Measurements from ENCODE around the gene MYRF.

Gene MYRF

GRCh38 chr11:61739413-61739812, 13.0 kb upstream of the MYRF start:
- DNase-seq (ENCODE audit: low spot score), result no peak

GRCh38 chr11:61739966-61740365, 12.5 kb upstream of the MYRF start:
- no peak for DNase-seq (ENCODE audit: low spot score)

GRCh38 chr11:61742391-61742790, 10.0 kb upstream of the MYRF start:
- no peak for DNase-seq (ENCODE audit: low spot score)

- DNase-seq (ENCODE audit: low spot score), result no peak
These were observed 8.8 kb upstream of the MYRF start for GRCh38 chr11:61743486-61744095.

- no peak for DNase-seq (ENCODE audit: low spot score)
These were observed 8.3 kb upstream of the MYRF start for GRCh38 chr11:61744181-61744580.

GRCh38 chr11:61744609-61745156, 7.8 kb upstream of the MYRF start:
- no peak for DNase-seq (ENCODE audit: low spot score)

- no peak for DNase-seq (ENCODE audit: low spot score)
These were observed 6.5 kb upstream of the MYRF start for GRCh38 chr11:61745781-61746441.

- DNase-seq (ENCODE audit: low spot score), result no peak
These were observed 5.8 kb upstream of the MYRF start for GRCh38 chr11:61746442-61747191.

GRCh38 chr11:61747192-61747966, 5.1 kb upstream of the MYRF start:
- peak; percentile 91 for DNase-seq (ENCODE audit: low spot score)

GRCh38 chr11:61747967-61748285, 4.5 kb upstream of the MYRF start:
- DNase-seq (ENCODE audit: low spot score), result no peak

- DNase-seq (ENCODE audit: low spot score), result peak; percentile 94
These were observed 2.7 kb upstream of the MYRF start for GRCh38 chr11:61749591-61750217.

- DNase-seq (ENCODE audit: low spot score), result no peak
These were observed 1.7 kb upstream of the MYRF start for GRCh38 chr11:61750631-61751273.

GRCh38 chr11:61751384-61751783, 1.1 kb upstream of the MYRF start:
- DNase-seq (ENCODE audit: low spot score), result no peak

- no peak for DNase-seq (ENCODE audit: low spot score)
These were observed 587 bp downstream of the MYRF start for GRCh38 chr11:61752925-61753521.

GRCh38 chr11:61753672-61754071, 1.2 kb downstream of the MYRF start:
- no peak for DNase-seq (ENCODE audit: low spot score)

GRCh38 chr11:61754534-61755482, 2.4 kb downstream of the MYRF start:
- DNase-seq (ENCODE audit: low spot score), result no peak

GRCh38 chr11:61756147-61756451, 3.7 kb downstream of the MYRF start:
- DNase-seq (ENCODE audit: low spot score), result no peak

GRCh38 chr11:61756452-61757212, 4.2 kb downstream of the MYRF start:
- no peak for DNase-seq (ENCODE audit: low spot score)

GRCh38 chr11:61757213-61757862, 4.9 kb downstream of the MYRF start:
- peak; percentile 65 for DNase-seq (ENCODE audit: low spot score)

All from Ammon's horn (tissue), 1 donor.